HUES64 (cell line): ENCODE results near the gene SMYD3.

Experiments
- H3K27ac ChIP-seq: 2 replicates; pipeline ENCODE4 v1.7.0; 2013; ENCODE audit warnings: low read depth, low read length, inconsistent platforms
- H3K27me3 ChIP-seq: 2 replicates; pipeline ENCODE4 v1.6.1; 2013; ENCODE audit warnings: mild to moderate bottlenecking, low read length; ENCODE audit not compliant: insufficient read depth
- H3K36me3 ChIP-seq: 2 replicates; pipeline ENCODE4 v1.6.1; 2013; ENCODE audit warnings: mild to moderate bottlenecking, low read length; ENCODE audit not compliant: insufficient read depth
- H3K4me1 ChIP-seq: 2 replicates; pipeline ENCODE4 v1.6.1; 2013; ENCODE audit warnings: mild to moderate bottlenecking, low read length, moderate library complexity; ENCODE audit not compliant: insufficient read depth
- H3K4me3 ChIP-seq: 2 replicates; pipeline ENCODE4 v1.5.1; 2013; ENCODE audit warnings: mild to moderate bottlenecking, low read length, moderate library complexity
- H3K9ac ChIP-seq: 2 replicates; pipeline ENCODE4 v1.6.1; 2013; ENCODE audit warnings: mild to moderate bottlenecking, low read depth, low read length
- H3K9me3 ChIP-seq: 2 replicates; pipeline ENCODE4 v1.6.1; 2013; ENCODE audit warnings: low read depth, low read length; ENCODE audit not compliant: insufficient read depth
- WGBS: fragments of 150-250, 120-280 bp; methylation state at CpG from one replicate; pipeline ENCODE4 v1.1.7; 2013; ENCODE audit warnings: missing lambda C conversion rate; 5-methylcytosine and 5-hydroxymethylcytosine counted together

SMYD3 gene

DNA sequence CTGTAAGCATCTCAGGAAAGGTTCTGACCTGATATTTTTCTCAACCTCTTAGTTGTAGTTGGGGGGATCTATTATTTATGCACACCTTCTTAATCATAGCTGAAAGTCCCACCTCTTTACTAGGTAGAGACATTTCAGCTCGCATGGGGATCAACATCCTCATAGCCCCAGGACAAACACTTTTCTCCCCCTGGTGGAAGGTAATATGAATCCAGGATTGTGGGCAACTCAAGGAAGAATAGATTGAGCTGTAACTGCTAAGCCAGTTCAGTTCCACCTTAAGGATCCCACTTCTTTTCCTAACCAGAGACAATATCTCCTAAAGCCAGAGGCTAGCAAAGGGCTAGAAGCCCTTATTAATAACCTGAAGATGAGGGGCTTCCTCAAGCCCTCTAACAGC lies 25.4 kb upstream of the SMYD3 start:
- H3K27me3 ChIP-seq, result no peaks in the 10 kb centered on the region
- whole genome bisulfite sequencing, result no CpG with 5 or more reads among the region's 1 CpG
- H3K27ac ChIP-seq, result no peak overlapping the region
- H3K36me3 ChIP-seq, result no peaks in the 10 kb centered on the region
- no peaks in the 10 kb centered on the region for H3K4me1 ChIP-seq
- peaks cover 13% of the 10 kb centered on the region for H3K9me3 ChIP-seq
- no peak overlapping the region for H3K9ac ChIP-seq
- no peak overlapping the region for H3K4me3 ChIP-seq

DNA sequence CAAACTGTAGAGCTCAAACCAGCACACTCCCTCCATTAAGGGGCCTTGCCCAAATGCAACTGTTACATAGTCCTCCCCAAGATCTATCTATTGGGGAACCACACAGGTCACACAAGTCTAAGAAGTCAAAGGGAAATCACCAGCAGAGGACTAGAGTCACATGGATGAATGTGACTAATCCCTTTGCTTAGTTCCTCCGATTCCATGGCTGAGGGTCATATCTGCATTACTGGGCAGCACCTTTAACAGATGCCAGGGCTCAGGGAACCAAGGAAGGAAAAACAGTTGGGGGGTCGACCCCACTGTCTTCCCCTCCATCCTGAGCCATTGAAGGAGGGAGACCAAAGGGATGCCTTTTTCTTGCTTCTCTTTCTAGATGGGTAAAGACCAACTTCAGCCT lies 23.4 kb upstream of the SMYD3 start:
- 49% methylated on average over 2 of the region's 2 CpGs for WGBS
- no peak overlapping the region for H3K27ac ChIP-seq

DNA sequence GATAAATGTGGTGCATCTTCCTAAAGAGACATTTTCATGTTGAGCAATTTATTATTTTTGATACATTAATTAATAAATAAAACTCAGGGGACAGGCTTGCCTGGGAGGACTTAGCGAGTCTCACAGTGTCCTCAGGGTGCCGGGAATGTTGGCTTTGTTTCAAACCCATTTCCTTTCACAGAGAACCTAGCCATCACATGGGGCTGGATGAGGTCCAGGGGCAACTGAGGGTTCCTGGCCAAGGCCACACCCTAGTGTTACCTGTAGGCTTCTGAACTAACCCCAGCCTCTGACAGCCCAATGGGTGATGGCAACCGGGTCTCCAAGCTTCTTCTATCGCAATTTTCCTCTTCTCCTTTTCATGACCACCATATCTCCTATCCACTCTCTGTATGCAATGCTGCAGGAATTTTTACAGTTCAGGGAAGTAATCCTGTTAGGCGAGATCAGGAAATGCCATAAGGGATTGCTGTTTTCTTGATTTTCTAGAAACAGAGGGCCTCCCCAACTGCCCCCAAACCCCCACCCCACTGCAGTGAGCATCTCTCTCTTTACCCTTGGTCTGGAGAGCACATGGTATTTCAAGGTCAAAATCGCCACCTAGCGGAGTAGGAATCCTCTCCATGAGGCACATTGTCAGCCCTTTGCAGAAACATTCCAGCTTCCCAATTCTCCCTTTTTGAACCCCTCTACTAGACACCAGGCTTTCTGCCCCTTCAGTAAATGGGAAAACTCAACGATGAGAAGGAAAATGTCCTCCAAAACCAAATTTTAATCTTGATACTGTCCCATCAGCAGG lies 22.1 kb upstream of the SMYD3 start:
- no peak overlapping the region for H3K27ac ChIP-seq
- H3K4me3 ChIP-seq, result no peak overlapping the region
- H3K4me1 ChIP-seq, result no peaks in the 10 kb centered on the region
- H3K9ac ChIP-seq, result no peak overlapping the region
- no peaks in the 10 kb centered on the region for H3K27me3 ChIP-seq
- 74% methylated on average over 8 of the region's 8 CpGs for WGBS
- no peaks in the 10 kb centered on the region for H3K36me3 ChIP-seq
- peaks cover 13% of the 10 kb centered on the region for H3K9me3 ChIP-seq

More for the DNA sequence above, 23.4 kb upstream of the SMYD3 start:
- Histone ChIP-seq H3K27me3 (no peaks in the 10 kb centered on the region), H3K9ac (no peak overlapping the region), H3K4me3 (no peak overlapping the region), H3K4me1 (no peaks in the 10 kb centered on the region), H3K9me3 (peaks cover 13% of the 10 kb centered on the region), H3K36me3 (no peaks in the 10 kb centered on the region)

DNA sequence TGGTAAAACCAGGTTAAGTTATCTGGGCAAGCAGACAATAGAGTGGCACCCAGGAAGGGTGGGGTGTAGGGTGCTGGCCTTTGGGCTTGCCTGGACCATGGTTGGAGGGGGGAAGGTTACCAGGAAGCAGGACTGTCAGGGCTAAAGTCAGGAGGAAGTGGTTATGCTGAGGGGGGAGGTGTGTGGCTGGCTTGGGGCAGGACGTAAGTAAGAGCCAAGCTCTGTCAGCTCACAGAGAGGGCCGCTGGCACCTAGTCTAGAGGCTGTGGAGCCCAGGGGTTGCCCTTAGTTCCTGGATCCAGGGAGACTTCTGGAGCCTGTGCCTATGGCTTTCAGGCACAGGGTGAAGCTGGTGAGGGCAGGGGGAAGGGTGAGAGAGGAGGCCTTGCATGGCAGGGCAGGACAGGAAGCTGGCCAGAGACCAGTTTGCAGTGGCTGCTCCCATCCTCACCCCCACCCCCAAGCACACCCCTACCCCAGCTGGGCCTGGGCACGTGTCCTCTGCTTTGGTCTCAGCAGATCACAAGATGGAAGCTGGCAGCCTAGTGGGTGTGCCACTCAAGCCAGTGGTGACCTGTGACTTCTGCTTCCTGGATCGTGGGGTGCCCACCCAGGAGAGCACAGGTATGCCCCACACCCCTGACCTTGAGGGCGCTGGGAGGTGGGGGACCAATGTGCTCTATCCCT lies 20.5 kb upstream of the SMYD3 start:
- H3K4me1 ChIP-seq, result no peaks in the 10 kb centered on the region
- no peak overlapping the region for H3K27ac ChIP-seq
- no peaks in the 10 kb centered on the region for H3K36me3 ChIP-seq
- H3K4me3 ChIP-seq, result no peak overlapping the region
- peaks cover 15% of the 10 kb centered on the region for H3K9me3 ChIP-seq
- 73% methylated on average over 5 of the region's 5 CpGs for WGBS
- no peaks in the 10 kb centered on the region for H3K27me3 ChIP-seq
- no peak overlapping the region for H3K9ac ChIP-seq

- no peak overlapping the region for H3K4me3 ChIP-seq
- no peaks in the 10 kb centered on the region for H3K4me1 ChIP-seq
- peaks cover 19% of the 10 kb centered on the region for H3K9me3 ChIP-seq
- H3K9ac ChIP-seq, result no peak overlapping the region
- no peaks in the 10 kb centered on the region for H3K27me3 ChIP-seq
- 90% methylated on average over 7 of the region's 7 CpGs for WGBS
- H3K36me3 ChIP-seq, result no peaks in the 10 kb centered on the region
- no peak overlapping the region for H3K27ac ChIP-seq
Measured at GRCh38 chr1:246526915-246527314, 19.8 kb upstream of the SMYD3 start.

GRCh38 chr1:246526380-246526779 lies 19.3 kb upstream of the SMYD3 start:
- Histone ChIP-seq H3K4me3 (no peak overlapping the region), H3K27ac (no peak overlapping the region), H3K36me3 (no peaks in the 10 kb centered on the region), H3K9ac (no peak overlapping the region), H3K27me3 (no peaks in the 10 kb centered on the region), H3K4me1 (no peaks in the 10 kb centered on the region), H3K9me3 (peaks cover 18% of the 10 kb centered on the region)
- WGBS, result 84% methylated on average over 4 of the region's 4 CpGs

- no peaks in the 10 kb centered on the region for H3K27me3 ChIP-seq
- no peak overlapping the region for H3K4me3 ChIP-seq
- no peaks in the 10 kb centered on the region for H3K4me1 ChIP-seq
- H3K9ac ChIP-seq, result no peak overlapping the region
- H3K27ac ChIP-seq, result no peak overlapping the region
- H3K9me3 ChIP-seq, result peaks cover 27% of the 10 kb centered on the region
- no peaks in the 10 kb centered on the region for H3K36me3 ChIP-seq
- 100% methylated on average over 1 of the region's 1 CpG for WGBS
Measured at GRCh38 chr1:246519514-246519913, 12.4 kb upstream of the SMYD3 start.

DNA sequence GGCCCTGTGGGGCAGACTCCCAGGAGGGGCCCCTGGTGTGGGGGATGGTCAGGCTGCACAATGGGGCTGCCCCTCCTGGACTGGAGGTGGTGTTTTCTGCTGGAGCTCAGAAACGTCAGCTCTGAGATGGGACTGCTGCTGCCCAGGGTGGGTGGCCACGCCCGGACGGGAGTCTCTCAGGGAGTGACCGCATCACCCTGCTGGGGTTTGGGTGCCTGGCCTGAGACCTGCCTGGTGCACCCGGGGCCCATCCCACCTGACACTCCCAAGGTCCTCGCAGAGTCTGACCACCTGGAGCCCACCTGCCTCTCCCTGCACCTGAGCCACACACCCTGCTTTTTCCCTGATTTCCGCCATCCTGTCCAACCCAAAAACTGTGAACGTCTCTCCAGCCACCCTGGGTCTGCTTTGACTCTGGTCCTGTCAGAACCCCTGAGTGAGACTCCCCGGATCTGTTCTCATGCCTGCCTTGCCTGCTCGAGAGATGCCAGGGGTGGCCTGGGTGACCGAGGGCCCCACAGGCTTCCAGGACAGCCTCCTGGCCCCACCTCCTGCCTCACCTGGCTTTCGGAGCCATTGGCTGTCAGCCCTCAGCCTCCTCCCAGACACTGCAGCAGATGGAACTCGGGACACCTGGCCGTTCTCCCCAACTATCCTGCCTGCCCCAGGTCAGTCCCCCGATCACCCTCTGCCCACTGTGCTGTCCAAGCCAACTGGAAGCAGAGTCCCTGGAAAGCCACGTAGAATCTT lies 11.6 kb upstream of the SMYD3 start:
- H3K27ac ChIP-seq, result no peak overlapping the region
- no peak overlapping the region for H3K9ac ChIP-seq
- no peak overlapping the region for H3K4me3 ChIP-seq
- H3K4me1 ChIP-seq, result no peaks in the 10 kb centered on the region
- H3K36me3 ChIP-seq, result no peaks in the 10 kb centered on the region
- WGBS, result 88% methylated on average over 17 of the region's 17 CpGs
- no peaks in the 10 kb centered on the region for H3K27me3 ChIP-seq
- H3K9me3 ChIP-seq, result peaks cover 31% of the 10 kb centered on the region

DNA sequence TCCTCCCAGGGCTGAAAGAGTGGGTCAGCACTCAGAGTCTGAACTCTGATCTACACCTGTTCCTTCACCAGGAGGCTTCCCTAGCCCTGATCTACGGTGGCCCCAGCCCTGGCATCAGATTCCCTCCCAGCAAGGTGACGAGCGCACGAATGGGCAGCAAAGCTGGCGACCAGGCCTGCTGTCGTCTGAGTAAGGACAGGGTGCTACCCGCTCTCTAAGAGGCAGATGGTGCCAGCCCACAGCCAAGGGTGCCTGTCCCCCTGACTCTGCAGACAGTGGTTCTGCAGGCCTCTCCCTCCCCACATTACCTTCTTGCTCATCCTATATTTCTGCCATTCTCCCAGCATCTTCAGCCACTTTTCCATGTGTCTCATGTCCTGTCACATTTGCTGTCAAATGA lies 10.3 kb upstream of the SMYD3 start:
- Histone ChIP-seq H3K27ac (no peak overlapping the region), H3K36me3 (no peaks in the 10 kb centered on the region), H3K4me3 (no peak overlapping the region), H3K4me1 (no peaks in the 10 kb centered on the region), H3K9me3 (peaks cover 28% of the 10 kb centered on the region), H3K27me3 (no peaks in the 10 kb centered on the region), H3K9ac (no peak overlapping the region)
- WGBS, result 86% methylated on average over 7 of the region's 7 CpGs

DNA sequence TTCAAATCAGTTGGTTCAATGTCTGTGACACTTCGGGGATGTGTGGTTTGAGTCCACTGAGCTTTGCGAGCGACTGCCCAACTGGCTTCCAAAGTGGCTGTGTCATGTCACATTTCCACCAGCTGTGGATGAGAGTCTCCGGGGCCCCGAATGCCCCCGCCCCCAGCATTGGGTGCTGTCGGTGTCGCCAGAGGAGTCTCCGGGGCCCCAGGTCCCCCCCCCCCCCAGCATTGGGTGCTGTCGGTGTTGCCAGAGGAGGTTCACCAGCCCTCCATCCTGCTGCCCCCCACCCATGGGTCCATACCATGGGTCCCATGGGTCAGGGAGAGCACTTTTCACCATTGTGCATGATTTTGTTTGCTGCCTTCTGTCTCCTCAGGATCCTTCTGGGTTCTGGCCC lies 9.0 kb upstream of the SMYD3 start:
- peaks cover 24% of the 10 kb centered on the region for H3K9me3 ChIP-seq
- H3K27me3 ChIP-seq, result no peaks in the 10 kb centered on the region
- 86% methylated on average over 10 of the region's 10 CpGs for WGBS
- no peaks in the 10 kb centered on the region for H3K4me1 ChIP-seq
- no peak overlapping the region for H3K27ac ChIP-seq
- no peak overlapping the region for H3K4me3 ChIP-seq
- no peaks in the 10 kb centered on the region for H3K36me3 ChIP-seq
- H3K9ac ChIP-seq, result no peak overlapping the region

GRCh38 chr1:246515390-246516005 lies 8.4 kb upstream of the SMYD3 start:
- Histone ChIP-seq H3K27ac (no peak overlapping the region), H3K4me1 (no peaks in the 10 kb centered on the region), H3K36me3 (no peaks in the 10 kb centered on the region), H3K4me3 (no peak overlapping the region), H3K27me3 (no peaks in the 10 kb centered on the region), H3K9ac (no peak overlapping the region), H3K9me3 (peaks cover 24% of the 10 kb centered on the region)
- no CpG with 5 or more reads among the region's 3 CpGs for WGBS
